ENCODE data around the gene CCP110.

Gene CCP110

GRCh38 chr16:19499481-19499880 is 24.3 kb upstream of the CCP110 start:
- Histone ChIP-seq H3K9me2 (replicated peaks; ENCODE audit: low read depth, low read length) (no peaks in the 10 kb centered on the region), H4K20me1 (ENCODE audit: insufficient read depth, low read length, poor library complexity, severe bottlenecking) (no peaks in the 10 kb centered on the region), H3K9me3 (ENCODE audit: insufficient read depth, low read depth, low read length) (no peaks in the 10 kb centered on the region), H3K79me2 (ENCODE audit: insufficient read depth, low read length) (no peaks in the 10 kb centered on the region), H2AFZ (ENCODE audit: low read length) (no peak overlapping the region), H3K36me3 (ENCODE audit: insufficient read depth, low read length) (peaks cover 47% of the 10 kb centered on the region; the same call in 1 of the 2 replicates), H3K4me2 (ENCODE audit: low read depth, low read length, poor library complexity, severe bottlenecking) (no peak overlapping the region), H3F3A (ENCODE audit: low read depth) (no peaks in the 10 kb centered on the region), H3K4me3 (ENCODE audit: low read length, poor library complexity, severe bottlenecking) (no peak overlapping the region), H3K4me1 (ENCODE audit: insufficient read depth, low read length, poor library complexity, severe bottlenecking) (no peaks in the 10 kb centered on the region), H3K27me3 (ENCODE audit: insufficient read depth, low read length, poor library complexity, severe bottlenecking) (no peaks in the 10 kb centered on the region), H3K9ac (ENCODE audit: low read depth, low read length, poor library complexity, severe bottlenecking) (no peak overlapping the region)
- TF ChIP-seq CTCF (conservative IDR thresholded peaks at IDR 0.05; ENCODE audit: low read length) (no peak), EZH2phosphoT487 (IDR thresholded peaks at IDR 0.05; ENCODE audit: borderline replicate concordance) (no peak)

- Histone ChIP-seq H3F3A (ENCODE audit: low read depth) (no peaks in the 10 kb centered on the region), H3K4me1 (ENCODE audit: insufficient read depth, low read length, poor library complexity, severe bottlenecking) (no peaks in the 10 kb centered on the region), H3K27me3 (ENCODE audit: insufficient read depth, low read length, poor library complexity, severe bottlenecking) (no peaks in the 10 kb centered on the region), H3K4me2 (ENCODE audit: low read depth, low read length, poor library complexity, severe bottlenecking) (no peak overlapping the region), H2AFZ (ENCODE audit: low read length) (no peak overlapping the region), H3K4me3 (ENCODE audit: low read length, poor library complexity, severe bottlenecking) (no peak overlapping the region), H3K79me2 (ENCODE audit: insufficient read depth, low read length) (no peaks in the 10 kb centered on the region), H4K20me1 (ENCODE audit: insufficient read depth, low read length, poor library complexity, severe bottlenecking) (no peaks in the 10 kb centered on the region), H3K9ac (ENCODE audit: low read depth, low read length, poor library complexity, severe bottlenecking) (no peak overlapping the region), H3K9me3 (ENCODE audit: insufficient read depth, low read depth, low read length) (no peaks in the 10 kb centered on the region), H3K36me3 (ENCODE audit: insufficient read depth, low read length) (peaks cover 68% of the 10 kb centered on the region; the same call in 1 of the 2 replicates), H3K9me2 (replicated peaks; ENCODE audit: low read depth, low read length) (no peaks in the 10 kb centered on the region)
- no peak for TF ChIP-seq EZH2phosphoT487 (IDR thresholded peaks at IDR 0.05; ENCODE audit: borderline replicate concordance)
- TF ChIP-seq CTCF (conservative IDR thresholded peaks at IDR 0.05; ENCODE audit: low read length) = peak; percentile 87
These were observed 21.2 kb upstream of the CCP110 start for GRCh38 chr16:19502395-19503131.

GRCh38 chr16:19503461-19504075 is 20.2 kb upstream of the CCP110 start:
- Histone ChIP-seq H3K9ac (ENCODE audit: low read depth, low read length, poor library complexity, severe bottlenecking) (no peak overlapping the region), H3K4me1 (ENCODE audit: insufficient read depth, low read length, poor library complexity, severe bottlenecking) (no peaks in the 10 kb centered on the region), H3K27me3 (ENCODE audit: insufficient read depth, low read length, poor library complexity, severe bottlenecking) (no peaks in the 10 kb centered on the region), H3K4me2 (ENCODE audit: low read depth, low read length, poor library complexity, severe bottlenecking) (no peak overlapping the region), H3K79me2 (ENCODE audit: insufficient read depth, low read length) (no peaks in the 10 kb centered on the region), H3K4me3 (ENCODE audit: low read length, poor library complexity, severe bottlenecking) (no peak overlapping the region), H4K20me1 (ENCODE audit: insufficient read depth, low read length, poor library complexity, severe bottlenecking) (no peaks in the 10 kb centered on the region), H3K9me3 (ENCODE audit: insufficient read depth, low read depth, low read length) (no peaks in the 10 kb centered on the region), H3K36me3 (ENCODE audit: insufficient read depth, low read length) (peaks cover 78% of the 10 kb centered on the region; the same call in 1 of the 2 replicates), H3K9me2 (replicated peaks; ENCODE audit: low read depth, low read length) (no peaks in the 10 kb centered on the region), H2AFZ (ENCODE audit: low read length) (no peak overlapping the region), H3F3A (ENCODE audit: low read depth) (no peaks in the 10 kb centered on the region)
- TF ChIP-seq EZH2phosphoT487 (IDR thresholded peaks at IDR 0.05; ENCODE audit: borderline replicate concordance) (no peak), CTCF (conservative IDR thresholded peaks at IDR 0.05; ENCODE audit: low read length) (no peak)

All from Loucy (cell line).